Stimulated activated CD8-positive, alpha-beta memory T cell treated with anti-CD3 and anti-CD28 coated beads, Interleukin-12 subunit alpha, Interleukin-12 subunit beta, amount 100 ng/mL, for 4 hours (primary cell): ENCODE data around the gene KRTAP4-3.
"Not testable (repeated sequence)": the region's sequence is repeated elsewhere in the genome, so short reads cannot be mapped to it uniquely, and the experiment has no call there.

ENCODE experiments used
- DNase-seq: peaks from one replicate; pipeline ENCODE4 v3.0.0-alpha.2; 2020; ENCODE audit warnings: low read depth

The KRTAP4-3 gene

GRCh38 chr17:41151525-41151924 is 16.5 kb downstream of the KRTAP4-3 start:
- DNase-seq: no peak

GRCh38 chr17:41150026-41150425 is 18.0 kb downstream of the KRTAP4-3 start:
- DNase-seq: no peak

GRCh38 chr17:41149652-41149985 is 18.4 kb downstream of the KRTAP4-3 start, which contains the start of gene KRTAP4-5:
KRTAP4-5 (minus strand) TSS chr17:41149825; CDS start chr17:41149767, 58 bp downstream.
- no peak for DNase-seq

- DNase-seq: not testable (repeated sequence)
Measured at GRCh38 chr17:41148971-41149651, 18.9 kb downstream of the KRTAP4-3 start.

GRCh38 chr17:41147531-41148204 is 20.4 kb downstream of the KRTAP4-3 start:
- DNase-seq: no peak

DNA sequence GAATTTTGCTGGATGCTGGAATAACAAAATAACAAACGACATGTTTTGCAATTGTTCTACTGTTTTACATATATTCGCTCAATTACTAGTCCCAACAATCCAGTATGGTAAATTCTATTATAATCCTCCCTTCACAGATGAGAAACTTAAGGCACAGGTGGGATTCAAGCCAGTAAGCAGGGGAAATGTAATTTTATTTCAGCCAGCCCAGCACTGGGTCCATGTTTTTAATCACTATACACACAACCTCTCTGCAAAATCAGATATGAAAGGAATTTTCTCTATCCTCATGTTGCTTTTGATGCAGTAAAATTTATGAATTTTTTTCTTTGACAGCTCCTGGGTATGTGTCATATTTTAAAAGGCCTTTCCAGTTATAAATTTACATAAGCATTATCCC is 22.8 kb downstream of the KRTAP4-3 start:
- no peak for DNase-seq

DNA sequence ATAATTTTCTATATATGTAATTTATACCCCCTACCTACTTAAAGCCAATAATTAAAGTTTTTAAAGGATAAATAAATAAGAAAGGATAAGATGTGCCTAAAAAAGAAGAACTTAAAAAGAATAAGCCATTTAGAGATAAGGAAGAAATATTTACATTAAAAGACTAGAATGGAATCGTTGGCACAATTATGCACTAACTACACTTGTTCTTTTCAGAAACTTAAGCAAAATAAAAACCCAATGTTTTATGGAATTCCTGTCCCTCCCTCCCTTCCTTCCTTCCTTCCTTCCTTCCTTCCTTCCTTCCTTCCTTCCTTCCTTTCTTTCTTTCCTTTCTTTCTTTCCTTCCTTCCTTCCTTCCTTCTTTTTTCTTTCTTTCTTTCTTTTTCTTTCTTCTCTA is 23.2 kb downstream of the KRTAP4-3 start:
- DNase-seq: no peak

- no peak for DNase-seq
Measured at GRCh38 chr17:41141361-41141760, 26.7 kb downstream of the KRTAP4-3 start.

GRCh38 chr17:41140360-41141131 is 27.5 kb downstream of the KRTAP4-3 start, which contains the start of gene KRTAP4-6:
KRTAP4-6 (minus strand) TSS chr17:41140544; CDS start chr17:41140487, 57 bp downstream.
- DNase-seq: no peak

- not testable (repeated sequence) for DNase-seq
Measured at GRCh38 chr17:41139865-41140264, 28.2 kb downstream of the KRTAP4-3 start.

DNA sequence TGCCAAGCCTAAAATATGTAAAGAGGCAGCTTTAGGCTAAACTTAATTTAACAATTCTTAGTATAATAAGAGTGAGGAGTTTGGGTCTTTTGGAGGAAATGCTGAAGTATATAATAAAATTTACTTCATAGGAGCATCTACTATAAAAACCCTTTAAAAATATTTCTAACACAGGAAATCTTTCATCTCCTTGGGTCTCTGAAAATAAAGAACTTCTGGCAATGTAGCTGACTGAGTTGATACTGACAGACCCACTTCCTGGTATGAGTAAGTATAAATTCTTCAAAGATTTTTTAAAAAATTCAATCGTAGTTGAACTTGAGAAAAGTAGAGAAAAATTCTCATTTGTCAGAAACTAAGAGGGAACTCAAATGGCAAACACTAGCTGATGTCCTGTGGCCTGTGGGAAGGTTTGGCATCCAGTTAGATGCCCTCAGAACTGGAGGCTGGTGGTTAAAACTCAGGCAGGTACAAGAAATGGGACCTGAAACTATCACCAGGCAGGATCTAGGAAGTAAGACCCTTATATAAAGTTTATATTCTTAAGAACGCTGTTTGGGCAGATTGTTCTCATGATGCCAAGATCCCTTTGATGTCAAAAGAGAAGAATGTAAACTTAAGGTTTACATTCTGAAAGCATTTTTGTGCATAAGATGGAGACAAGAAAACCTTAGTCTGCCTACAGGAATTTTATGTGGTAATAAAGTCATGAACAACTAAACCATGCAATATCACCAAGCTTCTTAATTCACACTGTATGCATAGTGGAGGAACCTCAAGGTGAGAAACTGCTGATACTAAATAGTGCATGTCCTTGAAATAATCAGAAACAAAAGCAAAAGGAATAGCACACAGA is 33.9 kb downstream of the KRTAP4-3 start:
- DNase-seq: no peak

- no peak for DNase-seq
Measured at GRCh38 chr17:41131979-41132378, 36.0 kb downstream of the KRTAP4-3 start.

GRCh38 chr17:41127371-41127770 is 40.6 kb downstream of the KRTAP4-3 start:
- no peak for DNase-seq

GRCh38 chr17:41126412-41126811 is 41.6 kb downstream of the KRTAP4-3 start:
- no peak for DNase-seq

GRCh38 chr17:41125064-41125463 is 43.0 kb downstream of the KRTAP4-3 start:
- no peak for DNase-seq

DNA sequence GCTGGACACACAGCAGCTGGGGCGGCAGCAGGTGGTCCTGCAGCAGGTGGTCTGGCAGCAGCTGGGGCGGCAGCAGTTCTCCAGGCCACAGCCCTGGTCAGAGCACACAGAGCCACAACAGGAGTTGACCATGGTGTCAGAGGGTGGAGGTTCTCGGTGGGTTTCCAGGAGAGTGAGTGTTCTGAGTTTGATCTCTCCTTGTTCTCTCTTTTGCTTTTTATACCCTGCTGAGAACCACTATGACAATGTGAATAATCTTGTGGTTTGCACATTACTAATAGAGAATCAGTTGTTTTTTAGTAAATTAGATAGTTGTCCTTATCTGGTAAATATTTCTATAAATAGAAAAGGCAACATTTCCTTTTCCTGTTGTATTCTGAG is 44.0 kb downstream of the KRTAP4-3 start, which contains the start of gene KRTAP4-12:
TSS of gene KRTAP4-12 (minus strand) at position 192 of the 381 bp plus-strand sequence. CDS start at position 132, 60 bp downstream.
- DNase-seq: not testable (repeated sequence)

DNA sequence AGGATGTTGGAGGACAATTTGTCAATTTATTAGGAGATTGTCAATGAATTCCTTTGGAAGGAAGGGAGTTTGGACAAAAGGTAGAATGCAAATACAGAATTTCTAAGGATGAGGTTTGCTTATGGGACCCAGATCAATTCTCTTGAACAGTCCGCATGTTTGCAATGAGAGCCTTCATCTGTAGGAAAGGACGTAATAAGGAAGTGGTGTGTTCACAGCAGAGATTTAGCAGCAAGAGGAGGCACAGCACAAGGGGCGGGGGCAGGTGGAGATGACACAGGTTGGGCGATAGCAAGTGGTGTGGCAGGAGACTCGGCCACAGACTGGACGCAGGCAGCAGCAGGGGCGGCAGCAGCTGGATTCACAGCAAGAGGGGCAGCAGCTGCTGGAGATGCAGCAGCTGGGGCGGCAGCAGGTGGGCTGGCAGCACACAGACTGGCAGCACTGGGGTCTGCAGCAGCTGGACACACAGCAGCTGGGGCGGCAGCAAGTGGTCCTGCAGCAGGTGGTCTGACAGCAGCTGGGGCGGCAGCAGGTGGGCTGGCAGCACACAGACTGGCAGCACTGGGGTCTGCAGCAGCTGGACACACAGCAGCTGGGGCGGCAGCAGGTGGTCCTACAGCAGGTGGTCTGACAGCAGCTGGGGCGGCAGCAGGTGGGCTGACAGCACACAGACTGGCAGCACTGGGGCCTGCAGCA is 44.6 kb downstream of the KRTAP4-3 start:
- DNase-seq: not testable (repeated sequence)

GRCh38 chr17:41121742-41122141 is 46.3 kb downstream of the KRTAP4-3 start:
- DNase-seq: no peak

GRCh38 chr17:41119696-41120690 is 48.0 kb downstream of the KRTAP4-3 start:
- not testable (repeated sequence) for DNase-seq

GRCh38 chr17:41118721-41119120 is 49.3 kb downstream of the KRTAP4-3 start:
- DNase-seq: no peak
